GM19351 (cell line): ENCODE results near the gene AKAP14.
"Not testable (repeated sequence)": the region's sequence is repeated elsewhere in the genome, so short reads cannot be mapped to it uniquely, and the experiment has no call there.

Experiments used
- ATAC-seq: cut with Tn5 transposase; IDR thresholded peaks from one replicate; pipeline ENCODE4 v1.9.1; 2021; ENCODE audit warnings: mild to moderate bottlenecking, moderate library complexity; ENCODE audit not compliant: unreplicated experiment

Gene AKAP14

GRCh38 chrX:119895843-119896326 lies at the start of gene AKAP14:
AKAP14 (plus strand) TSS chrX:119895893; CDS start chrX:119903224, 7,331 bp downstream.
- no peak for ATAC-seq

GRCh38 chrX:119852382-119853353 lies 43.0 kb upstream of the AKAP14 start, which contains the start of gene UPF3B:
UPF3B (minus strand) TSS chrX:119852963; CDS start chrX:119852928, 35 bp downstream.
- peak; percentile 96 for ATAC-seq

GRCh38 chrX:119853444-119853843 lies 42.2 kb upstream of the AKAP14 start:
- ATAC-seq = no peak

GRCh38 chrX:119870626-119871131 lies 25.0 kb upstream of the AKAP14 start:
- ATAC-seq = peak; percentile 8

GRCh38 chrX:119871245-119871598 lies 24.5 kb upstream of the AKAP14 start:
- peak; percentile 44 for ATAC-seq

GRCh38 chrX:119871599-119872395 lies 23.9 kb upstream of the AKAP14 start, which contains the start of the genes NDUFA1 and RNF113A:
NDUFA1 (plus strand) TSS chrX:119871832; CDS start chrX:119871912, 80 bp downstream.
RNF113A (minus strand) TSS chrX:119871733; CDS start chrX:119871613, 120 bp downstream.
- ATAC-seq = peak; percentile 88

- no peak for ATAC-seq
Observed at GRCh38 chrX:119878740-119879139, 17.0 kb upstream of the AKAP14 start.

GRCh38 chrX:119880076-119880475 lies 15.6 kb upstream of the AKAP14 start:
- ATAC-seq = peak; percentile 61

- peak; percentile 86 for ATAC-seq
Observed at GRCh38 chrX:119880552-119881437, 14.9 kb upstream of the AKAP14 start.

GRCh38 chrX:119885554-119886428 lies 9.9 kb upstream of the AKAP14 start:
- ATAC-seq = no peak

GRCh38 chrX:119887721-119888425 lies 7.8 kb upstream of the AKAP14 start:
- peak; percentile 89 for ATAC-seq

- ATAC-seq = not testable (repeated sequence)
Observed at GRCh38 chrX:119890626-119891025, 5.1 kb upstream of the AKAP14 start.

GRCh38 chrX:119891961-119892692 lies 3.6 kb upstream of the AKAP14 start:
- ATAC-seq = not testable (repeated sequence)

- ATAC-seq = no peak
Observed at GRCh38 chrX:119899125-119899524, 3.4 kb downstream of the AKAP14 start.

- no peak for ATAC-seq
Observed at GRCh38 chrX:119900976-119901375, 5.3 kb downstream of the AKAP14 start.

GRCh38 chrX:119916310-119916709 lies 20.6 kb downstream of the AKAP14 start:
- no peak for ATAC-seq

- no peak for ATAC-seq
Observed at GRCh38 chrX:119917877-119918276, 22.2 kb downstream of the AKAP14 start.
